Loucy (cell line): Measurements from ENCODE around the gene FSTL3.

Experiments
- EZH2phosphoT487 ChIP-seq: fragments of 200-600 bp; IDR thresholded peaks from 2 replicates; pipeline ENCODE4 v1.6.1; 2018; ENCODE audit warnings: antibody characterized with exemption, mild to moderate bottlenecking, moderate library complexity, borderline replicate concordance
- TF ChIP-seq, protein P1 (sequence below): fragments of 200-600 bp; sonication (generic); conservative IDR thresholded peaks from 2 replicates; pipeline ENCODE4 v1.5.1; 2014; ENCODE audit warnings: mild to moderate bottlenecking, antibody characterized with exemption, low read length

DNA sequence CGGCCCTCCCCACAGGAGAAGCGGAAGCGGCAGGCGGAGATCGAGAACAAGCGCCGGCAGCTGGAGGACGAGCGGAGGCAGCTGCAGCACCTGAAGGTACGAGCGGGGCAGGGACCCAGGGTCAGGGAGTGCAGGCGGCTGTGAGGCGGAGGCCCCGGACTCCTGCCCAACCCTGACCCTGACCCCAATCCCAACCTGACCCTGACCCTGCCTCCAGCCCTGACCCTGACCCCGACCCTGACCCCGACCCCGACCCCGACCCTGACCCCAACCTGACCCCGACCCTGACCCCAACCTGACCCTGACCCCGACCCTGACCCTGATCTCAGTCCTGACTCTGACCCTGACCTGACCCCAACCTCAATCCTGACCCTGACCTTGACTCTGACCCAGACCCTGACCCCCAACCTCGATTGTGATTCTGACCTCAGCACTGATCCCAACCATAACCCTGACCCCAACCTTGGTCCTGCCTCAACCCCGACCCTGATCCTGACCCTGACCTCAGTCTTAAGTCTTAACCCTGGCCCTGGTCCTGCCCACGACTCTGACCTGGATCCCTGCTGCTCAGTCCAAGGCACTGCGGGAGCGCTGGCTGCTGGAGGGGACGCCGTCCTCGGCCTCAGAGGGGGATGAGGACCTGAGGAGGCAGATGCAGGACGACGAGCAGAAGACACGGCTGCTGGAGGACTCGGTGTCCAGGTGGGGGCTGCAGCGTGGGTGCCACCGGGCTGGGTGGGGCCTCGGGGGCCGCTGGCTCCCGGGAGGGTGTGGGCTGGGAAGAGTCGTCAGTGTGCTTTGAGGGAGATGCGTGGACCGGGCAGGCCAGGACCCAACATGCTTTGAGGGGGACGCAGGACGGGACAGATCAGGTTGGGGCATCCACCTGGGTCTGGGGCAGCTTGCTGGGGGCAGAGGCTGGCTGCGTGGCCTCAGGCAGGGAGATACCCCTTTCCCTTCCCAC is 51.1 kb downstream of the FSTL3 start:
- TF ChIP-seq, protein P1, sequence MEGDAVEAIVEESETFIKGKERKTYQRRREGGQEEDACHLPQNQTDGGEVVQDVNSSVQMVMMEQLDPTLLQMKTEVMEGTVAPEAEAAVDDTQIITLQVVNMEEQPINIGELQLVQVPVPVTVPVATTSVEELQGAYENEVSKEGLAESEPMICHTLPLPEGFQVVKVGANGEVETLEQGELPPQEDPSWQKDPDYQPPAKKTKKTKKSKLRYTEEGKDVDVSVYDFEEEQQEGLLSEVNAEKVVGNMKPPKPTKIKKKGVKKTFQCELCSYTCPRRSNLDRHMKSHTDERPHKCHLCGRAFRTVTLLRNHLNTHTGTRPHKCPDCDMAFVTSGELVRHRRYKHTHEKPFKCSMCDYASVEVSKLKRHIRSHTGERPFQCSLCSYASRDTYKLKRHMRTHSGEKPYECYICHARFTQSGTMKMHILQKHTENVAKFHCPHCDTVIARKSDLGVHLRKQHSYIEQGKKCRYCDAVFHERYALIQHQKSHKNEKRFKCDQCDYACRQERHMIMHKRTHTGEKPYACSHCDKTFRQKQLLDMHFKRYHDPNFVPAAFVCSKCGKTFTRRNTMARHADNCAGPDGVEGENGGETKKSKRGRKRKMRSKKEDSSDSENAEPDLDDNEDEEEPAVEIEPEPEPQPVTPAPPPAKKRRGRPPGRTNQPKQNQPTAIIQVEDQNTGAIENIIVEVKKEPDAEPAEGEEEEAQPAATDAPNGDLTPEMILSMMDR = no peak
- no peak for TF ChIP-seq EZH2phosphoT487
